SIG-M5 treated with dmso at 0.1 percent for 504 hours (cell line): Measurements from ENCODE around the gene FBXO44.

Experiments used
- DNase-seq: peaks from one replicate; lab custom pipeline; 2025; ENCODE audit not compliant: unreplicated experiment; lab: John Stamatoyannopoulos, UW

FBXO44 gene

DNA sequence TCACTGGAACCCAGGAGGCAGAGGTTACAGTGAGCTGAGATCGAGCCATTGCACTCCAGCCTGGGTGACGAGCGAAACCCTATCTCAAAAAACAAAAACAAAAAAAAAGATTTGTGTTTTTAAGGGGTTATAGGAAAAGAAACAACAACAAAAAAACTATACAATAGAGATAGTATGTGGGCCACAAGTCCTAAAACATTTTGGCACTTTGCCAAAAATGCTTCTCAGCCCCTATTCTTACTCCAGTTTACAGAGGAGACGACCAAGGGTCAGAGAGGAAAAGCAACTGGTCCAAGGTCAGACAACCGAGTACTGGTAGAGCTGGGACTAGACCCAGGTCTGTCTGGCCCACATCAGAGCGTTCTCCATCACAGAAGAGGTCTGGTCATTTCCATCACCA lies 3.0 kb downstream of the FBXO44 start:
- DNase-seq, result no peak

DNA sequence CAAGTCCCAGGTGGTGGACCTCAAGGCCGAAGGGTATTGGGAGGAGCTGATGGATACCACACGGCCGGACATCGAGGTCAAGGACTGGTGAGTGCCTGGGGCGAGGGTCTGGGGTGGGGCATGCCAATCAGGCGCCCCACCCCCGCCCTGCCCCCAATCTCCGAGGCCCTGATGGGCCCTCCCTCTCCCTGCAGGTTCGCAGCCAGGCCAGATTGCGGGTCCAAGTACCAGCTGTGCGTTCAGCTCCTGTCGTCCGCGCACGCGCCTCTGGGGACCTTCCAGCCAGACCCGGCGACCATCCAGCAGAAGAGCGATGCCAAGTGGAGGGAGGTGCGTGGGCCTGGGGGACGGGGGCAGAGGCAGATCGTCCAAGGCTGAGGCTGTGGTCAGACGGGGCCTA lies 3.9 kb downstream of the FBXO44 start:
- DNase-seq, result no peak

DNA sequence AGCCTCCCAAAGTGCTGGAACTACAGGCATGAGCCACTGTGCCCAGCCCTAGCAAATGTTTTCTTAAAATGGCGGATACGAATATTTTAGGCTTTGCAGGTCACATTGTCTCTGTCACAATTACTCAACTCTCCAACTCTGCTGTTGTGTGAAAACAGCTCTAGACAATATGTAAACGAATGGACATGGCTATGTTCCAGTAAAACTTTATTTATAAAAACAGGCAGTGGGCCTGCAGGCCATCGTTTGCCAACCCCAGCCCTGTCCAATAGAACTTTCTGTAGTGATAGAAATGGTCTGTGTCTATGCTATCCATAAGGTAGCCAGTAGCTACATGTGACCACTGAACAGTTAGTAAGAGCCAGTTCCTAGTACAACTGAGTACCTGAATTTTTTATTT lies 5.1 kb downstream of the FBXO44 start:
- DNase-seq, result no peak

DNA sequence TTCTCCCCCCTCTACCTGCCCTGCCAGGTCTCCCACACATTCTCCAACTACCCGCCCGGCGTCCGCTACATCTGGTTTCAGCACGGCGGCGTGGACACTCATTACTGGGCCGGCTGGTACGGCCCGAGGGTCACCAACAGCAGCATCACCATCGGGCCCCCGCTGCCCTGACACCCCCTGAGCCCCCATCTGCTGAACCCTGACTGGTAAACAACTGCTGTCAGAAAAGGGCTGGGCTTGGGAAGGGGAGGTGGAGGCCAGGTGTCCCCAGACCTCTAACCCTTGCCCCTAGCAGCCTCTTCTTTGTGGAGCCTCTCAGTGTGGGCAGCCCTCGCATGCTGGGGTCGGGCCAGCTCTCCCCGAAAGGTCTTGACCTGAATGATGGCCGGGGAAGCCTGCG lies 6.4 kb downstream of the FBXO44 start:
- DNase-seq, result no peak

DNA sequence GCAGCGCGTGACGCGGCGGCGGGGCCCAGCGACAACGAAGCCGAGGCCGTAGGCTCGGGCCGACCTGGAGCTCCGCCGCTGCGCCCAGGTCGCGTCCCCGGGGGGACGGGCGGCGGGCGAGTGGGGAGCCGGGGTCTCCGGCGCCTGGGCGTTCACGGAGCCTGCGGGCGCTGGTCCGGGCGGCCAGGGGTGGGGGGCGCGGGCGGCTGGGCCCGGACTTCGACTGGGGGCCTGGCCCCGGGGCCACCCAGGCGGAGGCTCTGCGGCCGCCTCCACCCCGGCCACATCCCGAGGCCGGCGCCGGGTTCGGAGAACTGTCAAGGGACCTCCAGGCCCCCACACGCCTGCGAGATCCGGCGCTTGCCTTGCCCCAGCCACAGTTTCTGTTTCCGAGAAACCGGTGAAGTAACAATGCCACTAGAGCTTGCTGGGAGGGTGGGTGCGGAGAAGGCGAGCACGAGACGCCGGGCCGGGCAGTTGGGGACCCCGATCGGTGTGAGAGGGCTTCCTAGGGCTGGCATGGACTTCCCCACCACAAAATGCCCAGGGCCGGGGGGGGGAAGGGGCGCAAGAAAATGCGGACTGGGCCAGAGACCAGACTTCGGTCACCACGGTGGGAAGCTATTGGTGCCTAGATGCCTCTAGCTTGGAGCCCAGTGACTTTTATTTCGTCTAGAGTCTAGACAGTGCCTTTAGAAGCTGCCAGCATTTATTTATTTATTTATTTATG lies 9.8 kb downstream of the FBXO44 start:
- DNase-seq, result no peak

DNA sequence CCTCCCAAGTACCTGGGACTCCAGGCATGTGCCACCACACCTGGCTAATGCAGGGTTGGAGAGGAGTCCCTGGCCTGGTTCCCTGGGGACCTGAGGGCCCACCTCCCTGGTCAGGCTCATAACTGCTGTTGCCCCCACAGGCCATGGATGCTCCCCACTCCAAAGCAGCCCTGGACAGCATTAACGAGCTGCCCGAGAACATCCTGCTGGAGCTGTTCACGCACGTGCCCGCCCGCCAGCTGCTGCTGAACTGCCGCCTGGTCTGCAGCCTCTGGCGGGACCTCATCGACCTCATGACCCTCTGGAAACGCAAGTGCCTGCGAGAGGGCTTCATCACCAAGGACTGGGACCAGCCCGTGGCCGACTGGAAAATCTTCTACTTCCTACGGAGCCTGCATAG lies 13.8 kb downstream of the FBXO44 start:
- DNase-seq, result no peak

DNA sequence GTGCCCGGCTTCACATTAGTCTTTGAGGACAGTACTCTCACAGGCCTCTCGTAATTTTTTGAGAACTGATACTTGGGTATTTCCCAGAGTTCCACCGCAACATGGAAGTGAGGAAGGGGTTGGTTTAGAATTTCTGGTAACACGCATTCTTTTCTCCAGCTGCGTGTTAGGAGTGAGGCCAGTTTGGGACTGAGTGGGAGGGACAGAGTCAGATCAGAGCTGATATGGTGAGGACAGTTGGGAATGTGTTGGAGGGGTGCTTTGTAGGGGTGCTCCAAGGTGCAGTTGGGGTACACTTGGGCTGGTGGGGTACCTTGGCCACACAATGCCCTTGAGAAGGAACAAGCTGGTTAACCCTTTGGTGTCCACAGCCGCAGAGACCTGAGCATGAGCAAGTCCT lies 16.1 kb downstream of the FBXO44 start:
- DNase-seq, result no peak

DNA sequence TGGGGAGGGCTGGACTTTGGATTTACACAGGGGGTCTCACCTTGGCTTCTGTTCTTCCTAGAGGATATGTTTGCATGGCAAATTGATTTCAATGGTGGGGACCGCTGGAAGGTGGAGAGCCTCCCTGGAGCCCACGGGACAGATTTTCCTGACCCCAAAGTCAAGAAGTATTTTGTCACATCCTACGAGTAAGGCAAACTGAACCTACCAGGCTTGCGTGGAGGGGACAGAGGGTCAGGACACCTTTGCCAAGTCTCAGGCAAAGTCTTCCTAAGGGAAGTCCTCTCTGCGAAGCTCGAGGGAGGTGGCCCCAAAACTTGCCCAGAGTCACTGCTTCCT lies 16.5 kb downstream of the FBXO44 start:
- no peak for DNase-seq

DNA sequence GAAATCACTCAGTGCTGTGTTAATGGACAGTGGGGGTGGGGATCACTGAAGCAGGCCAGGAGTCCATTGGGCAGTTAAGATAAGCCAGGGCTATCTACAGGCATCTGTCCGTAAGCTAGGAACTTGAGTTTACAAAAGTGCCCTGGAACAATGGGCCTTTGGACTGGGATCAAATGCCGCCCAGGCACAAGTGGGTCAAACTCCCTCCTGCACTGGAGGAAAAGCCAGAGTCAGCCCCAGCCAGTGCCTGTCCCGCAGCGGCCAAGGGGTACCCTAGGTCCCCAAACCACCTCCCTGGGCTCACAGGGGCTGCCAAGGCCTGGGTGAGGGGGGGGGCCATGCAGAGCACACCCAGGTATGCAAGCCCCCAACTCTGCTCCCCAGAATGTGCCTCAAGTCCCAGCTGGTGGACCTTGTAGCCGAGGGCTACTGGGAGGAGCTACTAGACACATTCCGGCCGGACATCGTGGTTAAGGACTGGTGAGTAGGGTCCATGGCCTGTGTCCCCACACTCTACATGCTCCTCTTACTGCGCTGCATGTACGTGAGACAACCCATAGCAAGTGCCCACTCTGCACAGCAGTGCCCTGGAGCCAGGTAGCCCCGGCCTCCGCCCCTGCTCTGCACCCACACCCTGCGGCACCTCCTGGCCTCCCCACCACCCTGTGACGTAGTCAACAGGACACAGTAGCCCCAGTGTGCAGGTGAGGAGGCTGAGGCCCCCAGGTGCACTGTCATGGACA lies 17.0 kb downstream of the FBXO44 start:
- DNase-seq, result no peak

DNA sequence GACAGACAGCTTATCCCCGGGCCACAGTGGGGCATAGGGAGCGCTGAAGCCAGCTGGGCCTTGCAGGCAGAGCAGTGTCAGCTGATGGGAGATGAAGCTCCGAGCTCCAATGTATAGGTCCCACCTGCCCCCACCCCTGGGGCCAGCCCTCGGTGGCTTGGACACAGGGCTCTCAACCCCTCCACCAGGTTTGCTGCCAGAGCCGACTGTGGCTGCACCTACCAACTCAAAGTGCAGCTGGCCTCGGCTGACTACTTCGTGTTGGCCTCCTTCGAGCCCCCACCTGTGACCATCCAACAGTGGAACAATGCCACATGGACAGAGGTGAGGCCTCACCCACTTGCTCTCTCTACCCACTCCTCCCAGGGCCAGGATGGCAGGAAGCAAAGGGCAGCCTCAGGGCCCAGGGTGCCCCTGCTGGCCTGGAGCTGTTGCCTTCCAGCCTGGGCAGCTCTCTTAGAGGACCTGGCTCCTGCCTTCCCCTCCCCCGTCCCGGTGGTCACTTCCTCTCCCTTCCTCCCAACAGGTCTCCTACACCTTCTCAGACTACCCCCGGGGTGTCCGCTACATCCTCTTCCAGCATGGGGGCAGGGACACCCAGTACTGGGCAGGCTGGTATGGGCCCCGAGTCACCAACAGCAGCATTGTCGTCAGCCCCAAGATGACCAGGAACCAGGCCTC lies 18.6 kb downstream of the FBXO44 start:
- no peak for DNase-seq

DNA sequence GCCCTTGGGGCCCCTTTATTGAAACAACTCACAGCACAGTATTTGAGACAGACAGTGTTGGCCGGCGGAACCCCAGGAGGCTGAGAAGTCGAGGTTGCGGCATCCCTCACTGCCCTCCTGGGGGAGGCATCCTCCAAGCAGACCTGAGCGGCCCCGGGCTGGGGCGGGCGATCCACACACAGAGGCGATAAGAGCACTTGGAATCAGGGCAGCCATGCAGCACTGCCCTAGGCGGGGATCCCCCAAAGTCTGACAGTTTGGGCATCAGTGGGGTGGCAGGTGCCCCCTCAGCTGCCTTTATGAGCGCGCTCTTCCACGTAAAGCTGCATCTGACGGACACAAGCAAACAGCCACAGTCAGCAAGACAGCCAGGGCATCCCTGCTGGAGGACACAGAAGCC lies 19.8 kb downstream of the FBXO44 start:
- DNase-seq, result no peak

DNA sequence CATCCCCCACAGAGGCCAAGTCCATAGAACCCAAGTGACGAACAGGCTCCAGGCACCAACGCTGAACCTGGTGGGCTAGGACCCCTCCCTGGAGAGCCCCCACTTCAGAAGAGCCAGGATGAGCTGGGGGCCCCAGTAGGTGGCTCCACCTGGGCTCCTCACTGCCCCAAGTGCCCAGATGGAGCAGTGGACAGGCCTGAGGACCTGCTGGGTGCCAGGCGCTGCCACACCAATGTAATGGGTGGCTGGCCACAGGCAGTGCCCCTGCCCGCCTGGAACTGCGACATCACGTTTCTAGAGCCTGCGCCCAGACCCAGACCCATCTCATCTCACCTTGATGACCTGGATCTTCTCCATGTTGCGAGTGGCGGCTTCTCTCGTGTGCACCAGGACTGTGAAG lies 20.6 kb downstream of the FBXO44 start:
- DNase-seq, result no peak

DNA sequence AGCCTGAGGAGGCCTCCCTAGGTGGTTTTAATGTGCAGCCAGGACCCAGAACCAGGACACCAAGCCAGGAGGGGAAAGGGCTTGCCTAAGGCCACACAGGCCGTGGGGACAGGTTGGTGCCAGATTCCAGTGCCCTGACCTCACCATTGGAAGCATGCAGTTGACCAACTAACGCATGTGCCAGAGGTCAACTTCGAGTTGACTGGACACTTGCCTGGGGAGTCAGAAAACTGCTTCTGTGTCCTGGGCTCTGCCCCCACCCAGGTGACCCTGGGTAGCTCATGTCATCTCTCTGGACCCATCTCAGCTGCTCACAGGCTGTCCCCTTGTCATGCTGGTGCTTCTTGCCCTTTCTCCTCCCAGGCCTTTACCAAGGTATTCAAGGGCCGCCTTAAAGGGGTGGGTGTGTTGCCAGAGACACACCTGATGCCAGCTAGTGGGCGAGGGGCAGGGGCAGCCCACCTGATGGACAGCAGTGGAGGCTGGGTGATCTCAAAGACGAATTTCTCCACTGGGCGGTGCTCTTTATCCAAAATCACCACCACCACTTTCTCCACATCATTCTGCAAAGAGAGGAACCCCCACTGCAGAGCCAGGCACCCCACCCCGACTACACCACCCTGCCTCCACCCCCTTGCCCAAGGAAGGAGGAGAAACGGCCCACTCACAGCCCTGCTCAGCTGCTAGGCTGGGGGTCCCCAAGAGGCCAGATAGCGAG lies 21.9 kb downstream of the FBXO44 start:
- DNase-seq, result no peak

DNA sequence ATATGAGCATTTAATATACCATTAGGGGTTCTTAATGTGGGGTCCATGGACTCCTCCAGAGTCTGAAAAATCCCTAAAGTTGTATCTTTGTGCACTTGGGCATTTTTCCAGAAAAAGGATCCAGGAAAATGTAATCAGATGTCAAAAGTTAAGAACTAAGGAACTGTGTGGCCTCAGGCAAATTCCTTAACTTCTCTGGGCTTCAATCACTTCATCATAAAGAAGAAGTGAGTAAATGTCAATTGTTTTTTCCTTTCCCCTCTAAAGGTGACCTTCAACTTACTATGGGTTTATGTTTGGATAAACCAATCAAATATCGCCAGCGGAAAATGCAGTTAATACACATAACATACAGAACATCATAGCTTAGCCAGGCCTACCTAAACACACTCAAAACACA lies 23.8 kb downstream of the FBXO44 start:
- DNase-seq, result no peak

DNA sequence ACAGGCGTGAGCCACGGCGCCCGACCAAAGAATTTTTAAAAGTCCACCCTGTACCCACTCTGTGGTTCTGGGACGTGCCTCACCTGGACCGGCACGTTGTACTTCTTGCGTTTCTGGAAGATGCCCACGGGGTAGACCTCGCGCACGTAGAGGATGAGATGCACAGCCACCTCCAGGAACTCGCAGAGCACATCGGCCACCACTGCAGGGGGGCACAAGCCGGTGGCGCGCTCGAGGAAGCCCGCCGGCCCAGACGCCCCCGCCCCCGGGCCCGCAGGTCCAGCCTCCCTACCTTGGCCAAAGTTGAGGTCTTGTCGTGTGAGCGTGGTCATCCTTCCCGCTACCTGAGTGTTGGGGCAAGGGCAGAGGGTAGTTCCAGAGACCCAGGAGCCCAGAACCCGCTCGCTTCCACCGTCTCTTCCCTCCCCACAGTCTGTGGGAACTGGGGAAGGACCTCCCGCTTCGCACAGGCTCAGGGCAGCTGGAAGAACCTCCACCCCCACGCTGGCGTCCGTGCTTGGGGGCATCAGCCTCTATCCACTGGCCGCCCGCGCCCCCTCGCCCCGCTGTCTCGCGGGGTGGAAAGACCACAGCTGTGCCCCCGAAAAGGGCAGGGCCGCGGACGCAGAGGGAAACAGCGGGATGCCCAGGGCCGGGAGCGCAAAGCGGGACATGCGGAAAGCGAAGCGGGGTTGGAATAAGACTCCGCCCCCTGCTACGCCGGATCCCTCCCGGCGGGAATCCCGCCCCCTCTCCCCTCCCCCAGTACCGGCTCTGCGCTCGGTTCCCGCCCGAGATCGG lies 25.8 kb downstream of the FBXO44 start:
- peak; percentile 42 for DNase-seq

DNA sequence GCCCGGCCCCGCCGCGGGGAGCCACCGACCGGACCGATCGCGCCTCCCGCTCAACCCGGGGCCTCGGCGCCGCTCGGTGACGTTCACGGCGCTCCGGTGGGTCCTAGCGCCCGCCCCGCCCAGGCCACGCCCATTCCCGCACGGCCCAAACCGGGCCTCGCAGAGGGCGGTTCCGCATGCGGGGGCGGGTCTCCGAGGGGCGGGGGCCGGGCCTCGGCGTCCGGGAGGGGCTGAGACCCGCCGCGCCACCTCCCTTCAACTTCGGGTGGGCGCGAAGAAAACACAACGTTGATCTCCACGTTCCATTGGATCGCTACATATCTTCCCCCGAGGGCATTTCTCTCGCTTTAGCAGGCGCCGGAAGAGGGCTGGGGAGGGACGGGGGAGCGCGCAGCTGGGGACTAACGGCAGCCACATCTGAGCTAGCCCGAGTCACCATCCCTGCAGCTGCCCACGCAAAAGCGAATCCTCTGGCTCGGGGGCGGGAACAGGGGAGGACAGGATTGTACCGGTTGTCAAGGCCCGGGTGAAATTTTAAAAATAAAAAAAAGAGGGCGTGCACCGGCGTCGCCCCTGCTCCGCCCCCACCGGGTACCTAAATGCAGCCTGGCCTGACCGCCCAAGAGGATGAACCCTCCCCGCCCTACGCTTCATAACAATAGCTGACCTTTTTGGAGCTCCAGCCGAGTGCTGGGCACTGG lies 26.5 kb downstream of the FBXO44 start, which contains the start of gene MAD2L2:
TSS of gene MAD2L2 (minus strand) at position 78 of the 701 bp plus-strand sequence. CDS start 547 bp downstream, outside the sequence.
- DNase-seq, result peak; percentile 64

DNA sequence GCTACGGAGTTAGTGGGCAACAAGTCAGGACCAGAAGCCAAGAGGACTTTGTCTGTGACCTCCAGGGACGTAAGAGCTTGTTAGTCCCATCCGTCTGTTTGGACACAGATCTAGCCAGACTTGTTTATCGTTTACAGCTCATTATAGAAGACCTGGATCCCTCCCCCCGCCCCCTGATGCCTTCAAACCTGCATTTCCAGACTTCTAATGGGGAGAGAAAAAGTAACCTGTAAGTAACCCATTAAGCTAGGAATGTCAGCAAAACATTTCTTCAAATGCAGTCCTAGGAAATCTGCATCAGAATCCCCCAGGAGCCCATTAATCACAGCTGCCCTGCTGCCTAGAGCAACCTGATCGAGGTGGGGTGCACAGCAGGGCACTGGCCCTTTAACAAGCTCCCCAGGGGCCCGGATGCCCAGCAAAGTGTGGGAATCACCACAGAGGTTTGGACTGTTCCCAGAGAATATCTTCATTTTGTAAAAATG lies 27.7 kb downstream of the FBXO44 start:
- DNase-seq, result no peak

DNA sequence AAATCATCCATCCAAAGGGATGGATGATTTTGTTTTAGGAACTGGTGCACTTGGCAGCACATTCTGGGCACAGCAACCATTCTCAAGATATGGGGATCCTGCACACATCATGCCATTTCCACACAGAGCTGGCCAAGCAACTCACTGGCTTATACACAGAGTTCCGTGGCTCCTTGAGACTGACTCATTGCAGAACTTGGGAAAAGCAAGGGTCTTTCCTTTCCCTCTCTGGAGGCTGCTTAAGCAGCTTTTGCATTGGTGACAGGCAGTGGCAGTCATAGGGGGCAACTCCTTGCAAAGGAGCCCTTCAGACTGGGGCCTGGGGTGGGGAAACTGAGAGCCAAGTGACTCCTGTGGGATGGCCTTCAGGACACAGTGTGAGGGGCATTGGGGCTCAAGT lies 28.1 kb downstream of the FBXO44 start:
- DNase-seq, result no peak

DNA sequence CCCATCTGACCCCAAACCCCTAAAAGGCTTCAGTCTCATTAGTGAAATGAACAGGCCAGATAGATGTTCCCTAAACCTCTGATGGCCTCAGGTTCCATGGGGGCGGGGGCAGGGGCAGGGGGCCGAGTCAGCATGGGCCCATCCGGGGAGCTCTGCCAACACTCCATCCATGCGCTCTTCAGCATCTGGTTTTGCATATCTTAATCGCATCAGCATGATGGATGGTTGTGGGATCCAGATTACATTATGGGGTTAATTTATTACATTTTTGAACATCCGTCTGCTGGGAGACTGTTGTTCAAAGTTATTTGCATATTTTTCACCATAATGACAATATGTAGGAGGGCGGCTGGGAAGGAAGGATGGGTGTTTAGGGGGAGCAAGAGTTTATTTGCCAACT lies 29.4 kb downstream of the FBXO44 start:
- DNase-seq, result no peak

DNA sequence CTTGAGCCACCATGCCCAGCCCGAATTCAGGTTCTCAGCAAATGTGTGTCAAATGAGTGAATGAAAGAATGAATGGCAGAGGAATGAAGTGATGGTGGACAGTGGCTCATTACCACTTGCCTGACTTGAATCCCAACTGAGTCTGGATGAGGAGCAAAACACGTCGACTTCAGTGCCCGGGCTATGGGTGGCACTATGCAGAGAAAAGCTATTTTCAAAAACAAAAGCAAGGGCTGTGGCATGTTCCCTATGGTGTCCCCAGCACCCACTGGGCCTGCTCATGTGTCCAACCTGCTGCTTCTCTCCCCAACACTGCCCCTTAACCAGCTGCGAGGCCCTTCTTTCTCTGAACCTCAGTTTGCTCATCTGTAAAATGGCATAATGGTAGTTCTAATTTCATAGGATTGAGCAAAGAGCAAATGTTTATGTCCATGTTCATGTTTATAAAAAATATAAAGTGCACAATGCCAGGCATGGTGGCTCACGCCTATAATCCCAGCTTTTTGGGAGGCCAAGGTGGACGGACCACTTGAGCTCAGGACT lies 30.6 kb downstream of the FBXO44 start:
- DNase-seq, result no peak
